NCI-H146 treated with DMSO at 0.1 percent for 48 hours (cell line): ENCODE data around the gene C14orf180.

ENCODE experiments used
- DNase-seq: peaks from one replicate; lab custom pipeline; 2025; ENCODE audit not compliant: unreplicated experiment; lab: John Stamatoyannopoulos, UW

C14orf180 gene

GRCh38 chr14:104592292-104592672, 12.7 kb downstream of the C14orf180 start:
- no peak for DNase-seq

DNA sequence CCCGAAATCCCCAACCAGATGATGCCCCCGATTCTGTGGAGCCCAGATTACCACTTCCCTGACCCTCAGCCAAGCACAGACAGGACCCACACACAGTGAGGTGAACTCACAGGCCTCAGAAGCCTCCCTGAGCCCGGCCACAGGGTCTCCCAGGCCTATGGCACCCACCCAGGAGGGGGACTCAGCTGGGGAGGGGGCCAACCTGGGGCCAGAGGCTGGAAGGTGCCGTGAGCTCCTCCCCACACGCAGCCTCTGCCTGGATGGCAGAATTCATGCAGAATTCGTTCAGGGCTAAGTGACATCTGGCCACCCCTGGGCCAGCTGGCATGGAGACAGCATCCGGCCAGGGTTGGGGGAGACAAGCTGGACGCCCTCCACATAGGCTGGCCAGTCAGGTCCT, 13.2 kb downstream of the C14orf180 start:
- no peak for DNase-seq

GRCh38 chr14:104593241-104593701, 13.7 kb downstream of the C14orf180 start:
- no peak for DNase-seq

DNA sequence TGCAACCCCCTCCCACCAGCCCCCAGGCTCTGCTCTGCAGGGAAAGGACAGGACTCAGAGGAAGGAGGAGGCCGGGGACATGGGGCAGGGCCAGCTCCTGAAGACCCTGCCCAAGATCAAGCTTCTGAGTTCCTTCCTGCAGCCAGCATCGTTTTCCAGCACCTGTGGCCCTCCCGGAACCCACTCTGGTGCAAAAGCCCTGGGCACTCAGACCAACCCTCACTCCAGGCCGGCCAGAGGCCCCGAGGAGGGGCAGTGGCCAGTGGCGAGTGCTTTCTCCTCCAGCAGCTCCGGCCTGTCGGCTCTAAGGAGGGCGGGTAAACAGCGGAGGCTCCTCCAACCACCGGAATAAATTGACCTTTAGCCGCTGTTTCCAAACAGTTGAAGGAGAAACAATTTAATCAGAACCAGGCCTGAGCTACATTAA, 14.2 kb downstream of the C14orf180 start:
- DNase-seq: no peak

- DNase-seq: no peak
Measured at GRCh38 chr14:104594310-104595046, 14.9 kb downstream of the C14orf180 start.

- DNase-seq: no peak
Measured at GRCh38 chr14:104595116-104595675, 15.6 kb downstream of the C14orf180 start.

DNA sequence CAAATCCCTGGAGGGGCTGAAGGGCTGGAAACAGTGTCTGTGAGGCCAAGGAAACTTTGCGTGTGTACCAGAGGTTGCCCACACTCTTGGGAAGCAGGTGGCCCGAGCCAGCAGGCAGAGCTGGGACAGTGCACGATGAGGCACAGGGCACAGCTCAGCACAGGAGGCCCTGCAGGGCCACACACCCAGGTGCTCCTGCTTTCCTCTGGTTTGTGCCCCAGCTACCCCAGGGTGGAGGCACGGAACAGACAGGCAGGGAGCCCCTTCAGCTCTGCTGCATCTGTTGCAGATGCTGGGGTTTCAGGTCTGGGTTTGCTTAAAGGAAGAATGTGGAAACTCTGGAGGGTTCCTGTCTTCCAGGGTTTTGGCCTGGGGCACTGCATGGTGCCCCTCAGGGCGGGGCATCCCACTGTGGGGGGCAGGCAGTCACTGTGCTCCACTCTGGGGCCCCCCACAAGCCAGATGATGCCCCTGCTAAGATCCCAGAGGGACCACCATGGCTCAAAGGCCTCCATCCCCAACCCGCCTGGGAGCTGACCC, 16.4 kb downstream of the C14orf180 start:
- no peak for DNase-seq

- DNase-seq: no peak
Measured at GRCh38 chr14:104596451-104596918, 16.9 kb downstream of the C14orf180 start.

DNA sequence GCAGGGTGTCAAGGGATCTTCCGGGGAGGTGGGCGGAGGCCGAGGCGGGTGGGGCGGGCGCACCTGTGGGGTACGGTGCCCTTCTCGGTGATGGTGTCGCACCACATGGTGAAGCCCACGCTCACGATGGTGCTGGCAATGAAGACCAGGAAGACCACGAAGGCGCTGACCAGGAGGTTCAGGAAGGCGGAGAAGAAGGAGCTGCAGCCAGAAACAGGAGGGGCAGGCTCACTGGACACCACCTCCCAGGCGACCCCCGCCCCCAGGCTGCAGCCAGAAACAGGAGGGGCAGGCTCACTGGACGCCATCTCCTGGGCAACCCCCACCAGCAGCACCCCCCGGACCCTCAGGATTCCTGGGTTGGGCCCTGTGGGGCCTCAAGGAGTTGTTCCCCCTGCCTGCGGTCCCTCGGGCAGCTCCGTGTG, 17.4 kb downstream of the C14orf180 start:
- DNase-seq: no peak

GRCh38 chr14:104597576-104597975, 18.0 kb downstream of the C14orf180 start:
- DNase-seq: no peak

DNA sequence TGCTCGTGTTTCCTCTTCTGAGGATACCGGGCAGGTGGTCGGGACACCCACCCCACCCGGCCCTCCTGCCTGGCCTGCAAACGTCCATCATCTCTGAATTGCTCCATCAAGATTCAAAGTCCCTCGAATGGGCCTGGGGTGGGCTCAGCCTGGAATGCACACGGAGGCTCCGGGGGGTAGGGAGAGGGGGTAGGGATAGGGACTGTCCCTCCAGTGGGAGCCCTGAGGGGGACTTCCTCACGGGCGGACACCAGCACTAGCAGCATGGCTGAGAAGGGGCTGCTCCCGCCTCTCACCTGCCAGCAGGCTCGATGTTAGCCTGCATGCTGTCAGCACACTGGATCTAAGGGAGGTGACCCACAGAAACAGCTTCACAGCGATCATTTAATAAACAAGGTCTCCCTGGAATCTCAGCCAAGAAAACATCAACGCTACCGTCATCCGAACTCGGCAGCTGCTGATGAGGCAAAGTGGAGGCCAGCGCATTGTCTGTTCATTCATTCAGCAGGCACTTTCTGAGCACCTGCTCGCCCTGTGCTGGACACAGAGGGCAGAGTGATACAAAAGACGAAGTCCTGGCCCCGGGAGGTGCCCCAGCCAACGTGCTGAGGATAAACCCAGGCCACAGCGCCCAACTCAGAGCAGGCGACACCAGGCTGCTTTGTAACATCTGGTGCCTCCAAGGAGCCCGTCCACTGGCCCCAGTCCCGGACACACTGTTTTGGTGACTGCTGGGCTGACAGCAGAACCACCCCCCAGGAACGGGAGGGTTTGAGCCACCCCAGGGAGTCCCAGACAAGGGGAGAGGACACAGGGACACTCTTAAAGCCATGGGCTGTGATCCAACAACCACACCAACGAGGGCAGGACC, 18.7 kb downstream of the C14orf180 start:
- DNase-seq: no peak

DNA sequence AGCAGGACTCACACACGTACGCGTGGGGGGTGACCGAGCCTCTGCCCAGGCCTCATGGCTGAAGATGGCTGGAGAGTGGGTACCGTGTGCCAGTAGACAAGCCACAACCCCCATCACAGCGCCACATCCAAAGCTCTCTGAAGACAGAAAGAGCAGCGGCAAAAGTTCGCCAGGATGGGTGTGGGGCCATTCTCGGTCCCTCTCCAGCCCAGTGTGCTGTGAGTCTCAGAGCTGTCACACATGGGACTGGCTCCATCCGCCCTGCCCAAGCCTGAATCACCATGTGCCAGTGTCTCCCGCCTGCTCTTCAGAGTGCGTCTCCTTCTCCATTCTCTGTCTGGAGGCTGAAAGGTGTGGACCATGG, 19.3 kb downstream of the C14orf180 start:
- DNase-seq: no peak

DNA sequence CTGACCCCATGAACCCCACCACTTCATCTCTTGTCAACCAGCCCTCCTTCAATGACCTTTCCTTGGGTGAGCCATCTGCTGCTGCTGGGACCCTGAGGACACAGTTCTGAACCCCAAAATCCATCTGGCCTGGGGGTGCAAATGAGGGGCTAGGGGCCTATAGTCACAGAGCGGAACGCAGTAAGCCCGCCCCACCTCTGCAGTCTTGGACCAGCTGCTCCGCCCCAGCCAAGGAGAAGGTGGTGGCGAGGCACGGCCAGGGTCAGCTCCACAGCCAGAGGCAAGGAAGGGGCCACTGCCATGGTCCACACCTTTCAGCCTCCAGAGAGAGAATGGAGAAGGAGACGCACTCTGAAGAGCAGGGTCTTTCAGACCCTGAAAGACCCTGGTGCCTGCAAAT, 19.9 kb downstream of the C14orf180 start:
- no peak for DNase-seq

DNA sequence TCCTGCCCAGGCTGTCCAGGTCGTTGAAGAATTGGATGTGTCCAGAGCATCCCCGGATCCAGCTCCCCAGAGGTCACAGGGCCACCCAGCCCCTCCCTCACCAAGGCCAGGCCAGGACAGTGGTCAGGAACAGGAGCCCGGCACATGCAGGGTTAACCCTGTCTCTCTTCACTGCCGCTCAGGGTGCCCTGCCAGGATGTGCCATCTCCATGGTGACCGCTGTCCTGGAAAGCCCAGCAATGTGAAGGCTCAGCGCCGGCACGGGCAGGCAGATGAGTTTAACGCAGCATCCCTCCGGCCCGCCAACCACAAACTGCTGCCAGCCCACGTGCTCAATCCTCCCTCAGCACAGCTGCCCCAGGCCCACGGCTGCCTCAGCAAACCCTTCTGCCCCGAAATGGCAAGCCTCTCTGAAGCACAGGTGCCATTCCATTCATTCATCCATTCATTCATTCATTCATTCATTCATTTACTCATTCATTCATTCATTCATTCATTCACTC, 20.6 kb downstream of the C14orf180 start:
- DNase-seq: no peak

- no peak for DNase-seq
Measured at GRCh38 chr14:104600805-104601204, 21.2 kb downstream of the C14orf180 start.

- no peak for DNase-seq
Measured at GRCh38 chr14:104601786-104602185, 22.2 kb downstream of the C14orf180 start.

GRCh38 chr14:104602315-104602932, 22.9 kb downstream of the C14orf180 start:
- no peak for DNase-seq

DNA sequence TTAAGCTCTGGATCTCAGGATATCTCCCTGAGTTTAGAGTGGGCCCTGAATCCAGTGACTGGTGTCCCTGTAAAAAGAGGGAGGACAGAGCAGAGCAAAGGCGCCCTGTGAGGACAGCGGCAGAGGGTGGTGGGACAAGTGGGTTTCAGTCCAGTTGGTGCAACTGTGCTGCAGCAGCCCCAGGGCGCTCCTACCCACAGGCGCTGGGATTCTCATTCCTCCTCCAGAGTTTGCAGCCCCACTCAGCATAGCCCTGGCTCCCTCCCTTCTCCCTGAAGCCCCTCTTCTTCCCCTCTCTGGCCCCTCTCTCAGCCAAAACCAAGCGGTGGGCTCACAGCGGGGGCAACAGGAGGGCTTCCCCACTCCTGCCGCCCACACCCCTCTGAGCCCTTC, 23.4 kb downstream of the C14orf180 start:
- no peak for DNase-seq

DNA sequence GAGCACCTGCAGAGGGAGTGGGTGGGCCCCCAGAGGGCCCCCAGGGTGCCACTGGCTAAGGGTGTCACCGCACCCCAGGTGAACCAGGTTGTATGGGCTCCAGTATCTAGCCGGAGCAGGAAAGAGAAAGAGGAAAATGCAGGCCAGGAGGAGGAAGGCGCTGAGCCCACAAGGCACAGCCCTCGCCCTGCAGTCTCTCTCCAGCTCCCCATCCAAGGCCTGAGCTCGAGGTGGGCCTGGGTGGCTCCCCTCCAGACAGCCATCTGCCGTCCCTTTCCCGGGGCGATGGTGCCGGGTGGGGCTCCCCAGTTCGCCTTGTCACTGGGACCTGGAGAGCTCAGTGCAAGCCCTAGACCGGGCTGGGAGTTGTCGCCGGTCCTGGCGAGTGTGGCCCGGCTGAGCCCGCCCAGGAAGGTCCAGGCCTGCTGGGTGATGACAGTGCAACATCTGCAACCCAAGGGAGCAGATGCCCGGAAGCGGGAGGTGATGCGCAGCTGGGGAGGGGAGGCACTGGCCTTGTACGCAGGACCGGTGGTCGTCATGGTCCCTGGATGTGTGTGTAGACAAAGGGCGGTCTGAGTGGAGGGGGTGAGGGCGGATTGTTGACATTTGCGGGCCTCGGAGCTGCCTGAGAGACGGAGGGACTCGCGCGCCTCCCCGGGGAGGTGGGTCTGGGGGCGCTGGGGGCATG, 24.3 kb downstream of the C14orf180 start:
- peak; percentile 54 for DNase-seq
